GM23338 (cell line): ENCODE data around the gene AANAT. TPM values are rescaled to one million over a fixed set of nuclear protein-coding genes. Genes with fewer than 3 reads are reported as not detected.

Experiments
- ATAC-seq: fragments of 200-7000 bp; cut with Tn5 transposase; 3 replicates; pipeline ENCODE4 v1.9.1; 2020
- DNase-seq: peaks from one replicate; pipeline ENCODE4 v3.0.0-alpha.2; 2015; ENCODE audit warnings: low spot score
- H2AFZ ChIP-seq: fragments of 200-600 bp; sonication (generic); 2 replicates; pipeline ENCODE4 v1.8.0; 2016; ENCODE audit warnings: antibody characterized with exemption, mild to moderate bottlenecking, moderate library complexity
- H3F3A ChIP-seq: fragments of 200-600 bp; sonication (generic); replicated peaks from 2 replicates; pipeline ENCODE4 v1.8.0; 2017; ENCODE audit warnings: antibody characterized with exemption, mixed run types, low read depth
- H3K27ac ChIP-seq: fragments of 200-600 bp; sonication (generic); 2 replicates; pipeline ENCODE4 v1.6.1; 2016; ENCODE audit warnings: low read depth
- H3K27me3 ChIP-seq: fragments of 200-600 bp; sonication (generic); 2 replicates; pipeline ENCODE4 v1.8.0; 2016; ENCODE audit warnings: mild to moderate bottlenecking, mixed run types, moderate library complexity; ENCODE audit not compliant: insufficient read depth
- H3K36me3 ChIP-seq: fragments of 200-600 bp; sonication (generic); 2 replicates; pipeline ENCODE4 v1.8.0; 2016; ENCODE audit warnings: mild to moderate bottlenecking; ENCODE audit not compliant: insufficient read depth
- H3K4me1 ChIP-seq: fragments of 200-600 bp; sonication (generic); 2 replicates; pipeline ENCODE4 v1.8.0; 2016; ENCODE audit warnings: mild to moderate bottlenecking, moderate library complexity; ENCODE audit not compliant: insufficient read depth
- H3K4me2 ChIP-seq: fragments of 200-600 bp; sonication (generic); 2 replicates; pipeline ENCODE4 v1.7.1; 2017; ENCODE audit warnings: mixed run types
- H3K4me3 ChIP-seq: fragments of 200-600 bp; sonication (generic); 2 replicates; pipeline ENCODE4 v1.6.1; 2016; ENCODE audit warnings: mixed run types
- H3K79me2 ChIP-seq: fragments of 200-600 bp; sonication (generic); replicated peaks from 2 replicates; pipeline ENCODE4 v1.8.0; 2017; ENCODE audit warnings: mild to moderate bottlenecking; ENCODE audit not compliant: insufficient read depth
- H3K9me2 ChIP-seq: fragments of 200-600 bp; sonication (generic); 2 replicates; pipeline ENCODE4 v1.8.0; 2017; ENCODE audit not compliant: insufficient read depth
- H4K20me1 ChIP-seq: fragments of 200-600 bp; sonication (generic); replicated peaks from 2 replicates; pipeline ENCODE4 v1.8.0; 2017; ENCODE audit warnings: mild to moderate bottlenecking; ENCODE audit not compliant: insufficient read depth
- H3K27ac Mint-ChIP-seq: 2 replicates; pipeline ENCODE4 v1.8.0; 2020; ENCODE audit warnings: inconsistent platforms, mild to moderate bottlenecking, moderate library complexity, mixed read lengths
- H3K27me3 Mint-ChIP-seq: 3 replicates; pipeline ENCODE4 v1.8.0; 2022; ENCODE audit warnings: low read depth, mild to moderate bottlenecking, moderate library complexity, mixed read lengths, inconsistent platforms; ENCODE audit not compliant: insufficient read depth, poor library complexity
- H3K36me3 Mint-ChIP-seq: 3 replicates; pipeline ENCODE4 v1.8.0; 2021; ENCODE audit warnings: low read depth, mild to moderate bottlenecking, inconsistent platforms, moderate library complexity, mixed read lengths
- H3K4me1 Mint-ChIP-seq: 3 replicates; pipeline ENCODE4 v1.8.0; 2020; ENCODE audit warnings: mild to moderate bottlenecking, inconsistent platforms, mixed read lengths
- H3K4me3 Mint-ChIP-seq: 3 replicates; pipeline ENCODE4 v1.8.0; 2021; ENCODE audit warnings: moderate library complexity, mild to moderate bottlenecking, inconsistent platforms, mixed read lengths
- H3K9me3 Mint-ChIP-seq: 3 replicates; pipeline ENCODE4 v1.8.0; 2020; ENCODE audit warnings: moderate library complexity, mild to moderate bottlenecking, inconsistent platforms, mixed read lengths
- ETS1 ChIP-seq: IDR thresholded peaks from 2 replicates; pipeline ENCODE4 v1.6.1; 2016; ENCODE audit warnings: antibody characterized with exemption
- EZH2 ChIP-seq: fragments of 200-600 bp; sonication (generic); IDR thresholded peaks from one replicate; pipeline ENCODE4 v1.8.0; 2017; ENCODE audit warnings: antibody characterized with exemption, mild to moderate bottlenecking, low read depth; ENCODE audit not compliant: unreplicated experiment
- JUNB ChIP-seq: IDR thresholded peaks from one replicate; pipeline ENCODE4 v1.6.1; 2016; ENCODE audit warnings: antibody characterized with exemption; ENCODE audit not compliant: unreplicated experiment
- POLR2AphosphoS5 ChIP-seq: IDR thresholded peaks from 2 replicates; pipeline ENCODE4 v1.6.1; 2016; ENCODE audit warnings: antibody characterized with exemption, low read depth
- ZNF331 ChIP-seq: fragments of 250-450 bp; sonication (Bioruptor Pico); IDR thresholded peaks from 2 replicates; pipeline ENCODE4 v1.5.0; 2020; ENCODE audit warnings: low read depth, mild to moderate bottlenecking, moderate library complexity
- ZNF462 ChIP-seq: fragments of 250-450 bp; sonication (Bioruptor Pico); IDR thresholded peaks from 2 replicates; pipeline ENCODE4 v1.5.0; 2020; ENCODE audit warnings: mild to moderate bottlenecking, moderate library complexity
- polyA plus RNA-seq: library from polyadenylated mRNA; unstranded; fragments of >200 nt; fragmentation: Nextera tagmentation; extraction: Ambion mirVana; gene quantifications from 2 replicates; pipeline ENCODE4 v1.2.1, GENCODE V29; 2016
- total RNA-seq: library from RNA; depleted of rRNA; stranded (reverse); fragments of >200 nt; shearing (Covaris generic); gene quantifications from 2 replicates; pipeline ENCODE4 v1.2.3, GENCODE V29; 2014

AANAT gene
- total and polyA plus RNA-seq, 2 experiments from 2014 or later = 0.28 to 1.0 TPM

GRCh38 chr17:76495663-76496400 lies 28.4 kb downstream of the AANAT start (continued):
- TF ChIP-seq ZNF462 (CRISPR knock-in tag) (no peak), ETS1 (no peak), POLR2AphosphoS5 (no peak), JUNB (no peak), EZH2 (no peak), ZNF331 (CRISPR knock-in tag) (no peak)

GRCh38 chr17:76496464-76496863 lies 29.1 kb downstream of the AANAT start:
- 0 out of 2 replicates have a peak, but pooled peaks cover 3% of the 10 kb centered on the region for H3F3A ChIP-seq
- H3K27ac ChIP-seq = no peak overlapping the region
- H3K27ac Mint-ChIP-seq = no peak overlapping the region
- H3K4me1 ChIP-seq = peaks cover 28% of the 10 kb centered on the region
- no peaks in the 10 kb centered on the region for H3K9me2 ChIP-seq
- H3K36me3 Mint-ChIP-seq = no peaks in the 10 kb centered on the region
- peaks cover 54% of the 10 kb centered on the region for H3K4me1 Mint-ChIP-seq
- H4K20me1 ChIP-seq = peaks cover 12% of the 10 kb centered on the region
- TF ChIP-seq ZNF331 (CRISPR knock-in tag) (no peak), ZNF462 (CRISPR knock-in tag) (no peak), POLR2AphosphoS5 (no peak)
- no peak overlapping the region for H3K4me2 ChIP-seq
- H3K9me3 Mint-ChIP-seq = no peaks in the 10 kb centered on the region
- H3K4me3 ChIP-seq = no peak overlapping the region
- no peaks in the 10 kb centered on the region for H3K36me3 ChIP-seq
- H3K27me3 Mint-ChIP-seq = peaks cover 21% of the 10 kb centered on the region
- no peak for DNase-seq
- no peak overlapping the region for H2AFZ ChIP-seq
- no peak for ATAC-seq
- H3K4me3 Mint-ChIP-seq = no peak overlapping the region
- H3K27me3 ChIP-seq = peaks cover 4% of the 10 kb centered on the region; the same call in 1 of the 2 replicates
- H3K79me2 ChIP-seq = peaks cover 3% of the 10 kb centered on the region; the same call in 1 of the 2 replicates
